Measurements from ENCODE around the gene UNC119.

The UNC119 gene

GRCh38 chr17:28572259-28573039 lies 20.0 kb upstream of the UNC119 start:
- no peak for DNase-seq

- peak; percentile 97 for DNase-seq
These were observed 19.1 kb upstream of the UNC119 start, which contains the start of gene PIGS for GRCh38 chr17:28571361-28572122. TSS of gene PIGS (minus strand) at chr17:28571524. CDS start at chr17:28571496, 28 bp downstream.

- no peak for DNase-seq
These were observed 18.4 kb upstream of the UNC119 start for GRCh38 chr17:28570716-28571360.

- DNase-seq, result no peak
These were observed 17.0 kb upstream of the UNC119 start for GRCh38 chr17:28569446-28569845.

- DNase-seq, result peak; percentile 67
These were observed 15.2 kb upstream of the UNC119 start for GRCh38 chr17:28567604-28568003.

- no peak for DNase-seq
These were observed 11.1 kb upstream of the UNC119 start for GRCh38 chr17:28563475-28563874.

GRCh38 chr17:28555022-28555421 lies 2.6 kb upstream of the UNC119 start:
- DNase-seq, result no peak

- no peak for DNase-seq
These were observed 2.1 kb upstream of the UNC119 start for GRCh38 chr17:28554565-28554964.

GRCh38 chr17:28553000-28553505 lies 629 bp upstream of the UNC119 start:
- DNase-seq, result no peak

- no peak for DNase-seq
These were observed 826 bp downstream of the UNC119 start for GRCh38 chr17:28551421-28552175.

GRCh38 chr17:28550858-28551257 lies 1.6 kb downstream of the UNC119 start:
- no peak for DNase-seq

- peak; percentile 81 for DNase-seq
These were observed 2.9 kb downstream of the UNC119 start for GRCh38 chr17:28549236-28550132.

GRCh38 chr17:28548417-28549130 lies 3.9 kb downstream of the UNC119 start:
- no peak for DNase-seq

GRCh38 chr17:28547623-28548416 lies 4.6 kb downstream of the UNC119 start:
- peak; percentile 79 for DNase-seq

- no peak for DNase-seq
These were observed 5.3 kb downstream of the UNC119 start for GRCh38 chr17:28547096-28547622.

- DNase-seq, result no peak
These were observed 6.5 kb downstream of the UNC119 start for GRCh38 chr17:28545787-28546415.

GRCh38 chr17:28545141-28545503 lies 7.3 kb downstream of the UNC119 start:
- DNase-seq, result no peak

- no peak for DNase-seq
These were observed 7.9 kb downstream of the UNC119 start for GRCh38 chr17:28544402-28545140.

- no peak for DNase-seq
These were observed 11.0 kb downstream of the UNC119 start for GRCh38 chr17:28541439-28541838.

Measured in suppressor macrophage treated with lipopolysaccharide for 4 hours (primary cell).